HUES48 (cell line): ENCODE measurements around the gene CCDC33.

Experiments
- H3K27ac ChIP-seq: one replicate; pipeline ENCODE4 v1.7.0; 2013; ENCODE audit warnings: low read depth, low read length, inconsistent platforms
- H3K27me3 ChIP-seq: 2 replicates; pipeline ENCODE4 v1.6.1; 2013; ENCODE audit warnings: mild to moderate bottlenecking, low read length; ENCODE audit not compliant: control insufficient read depth, insufficient read depth
- H3K36me3 ChIP-seq: 2 replicates; pipeline ENCODE4 v1.6.1; 2013; ENCODE audit warnings: low read length; ENCODE audit not compliant: control insufficient read depth, insufficient read depth
- H3K4me1 ChIP-seq: 2 replicates; pipeline ENCODE4 v1.6.1; 2013; ENCODE audit warnings: mild to moderate bottlenecking, low read length; ENCODE audit not compliant: control insufficient read depth, insufficient read depth
- H3K4me3 ChIP-seq: 2 replicates; pipeline ENCODE4 v1.5.1; 2013; ENCODE audit warnings: mild to moderate bottlenecking, low read depth, low read length
- H3K9ac ChIP-seq: 2 replicates; pipeline ENCODE4 v1.6.1; 2013; ENCODE audit warnings: mild to moderate bottlenecking, low read depth, low read length, moderate library complexity
- H3K9me3 ChIP-seq: 2 replicates; pipeline ENCODE4 v1.6.1; 2013; ENCODE audit warnings: low read length; ENCODE audit not compliant: control insufficient read depth, insufficient read depth

Gene CCDC33

DNA sequence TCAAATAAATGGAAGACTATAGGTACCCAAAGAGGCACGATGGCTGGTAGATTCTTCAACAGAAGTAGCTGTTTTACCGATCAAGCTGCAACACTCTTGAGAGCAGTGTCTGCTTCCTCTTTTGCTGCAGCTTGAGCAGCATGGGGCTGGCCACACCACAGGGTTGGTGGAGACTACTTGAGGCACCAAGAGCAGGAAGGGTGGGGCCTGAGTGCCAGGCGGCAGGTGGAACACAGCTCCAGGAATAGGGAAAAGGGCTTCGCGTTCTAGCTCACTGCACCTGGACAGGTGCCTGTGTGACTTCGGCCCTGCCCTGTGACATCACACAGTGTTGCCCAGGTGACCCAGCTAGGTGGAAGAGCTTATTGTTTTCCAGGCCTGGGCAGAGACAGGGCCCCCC, at the start of gene CCDC33:
CCDC33 (plus strand) TSS at position 365 of the 400 bp plus-strand sequence. CDS start 394 bp downstream, outside the sequence.
- Histone ChIP-seq H3K9me3 (no peaks in the 10 kb centered on the region), H3K4me3 (no peak within 1 kb of the TSS), H3K27me3 (peaks cover under 1% of the 10 kb centered on the region), H3K27ac (no peak within 1 kb of the TSS), H3K4me1 (peaks cover 19% of the 10 kb centered on the region; the same call in 1 of the 2 replicates), H3K36me3 (no peaks in the 10 kb centered on the region), H3K9ac (no peak within 1 kb of the TSS)

DNA sequence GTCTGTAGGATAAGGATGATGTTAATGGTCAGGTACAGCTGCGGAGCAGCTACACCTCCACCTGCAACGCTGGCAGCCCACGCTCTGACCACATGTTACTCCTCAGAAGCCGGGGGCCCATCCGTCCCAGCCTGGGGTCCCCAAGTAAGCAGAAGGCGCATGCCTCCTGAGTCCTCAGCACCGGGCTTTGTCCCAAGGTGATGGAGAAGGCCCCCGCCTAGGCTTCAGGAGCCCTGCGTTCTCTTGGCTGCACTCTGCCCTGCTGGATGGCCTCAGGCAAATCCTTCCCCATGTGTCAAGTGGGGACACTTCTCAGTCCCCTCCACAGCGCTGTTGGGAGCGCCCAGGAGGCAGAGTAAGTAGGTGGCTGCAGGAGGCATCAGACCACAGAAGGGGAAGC, 47.9 kb upstream of the CCDC33 start:
- Histone ChIP-seq H3K27me3 (no peaks in the 10 kb centered on the region), H3K36me3 (no peaks in the 10 kb centered on the region), H3K4me1 (no peaks in the 10 kb centered on the region), H3K27ac (no peak overlapping the region), H3K4me3 (no peak overlapping the region), H3K9me3 (no peaks in the 10 kb centered on the region), H3K9ac (no peak overlapping the region)

DNA sequence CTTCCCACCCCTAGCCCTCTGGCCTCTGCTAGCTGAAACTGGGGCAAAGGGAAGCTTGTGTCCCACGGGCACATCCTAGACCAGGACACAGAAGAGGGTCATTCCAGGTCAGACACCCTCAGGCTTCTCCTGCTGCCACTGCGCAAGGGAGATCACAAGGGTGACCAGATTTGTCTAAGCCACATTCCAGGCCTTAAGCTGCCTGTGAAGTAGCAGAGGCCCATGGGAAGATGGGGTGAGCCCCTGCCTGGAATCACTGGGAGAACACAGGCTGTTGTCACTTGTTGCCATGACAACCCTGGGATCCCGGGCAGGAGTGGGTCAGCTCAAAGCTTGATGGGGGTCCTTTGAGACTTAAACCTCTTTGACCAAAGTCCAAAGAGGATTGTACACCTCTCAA, 44.3 kb upstream of the CCDC33 start:
- H3K4me1 ChIP-seq = no peaks in the 10 kb centered on the region
- no peak overlapping the region for H3K9ac ChIP-seq
- no peaks in the 10 kb centered on the region for H3K36me3 ChIP-seq
- no peak overlapping the region for H3K27ac ChIP-seq
- H3K9me3 ChIP-seq = no peaks in the 10 kb centered on the region
- no peaks in the 10 kb centered on the region for H3K27me3 ChIP-seq
- H3K4me3 ChIP-seq = no peak overlapping the region

DNA sequence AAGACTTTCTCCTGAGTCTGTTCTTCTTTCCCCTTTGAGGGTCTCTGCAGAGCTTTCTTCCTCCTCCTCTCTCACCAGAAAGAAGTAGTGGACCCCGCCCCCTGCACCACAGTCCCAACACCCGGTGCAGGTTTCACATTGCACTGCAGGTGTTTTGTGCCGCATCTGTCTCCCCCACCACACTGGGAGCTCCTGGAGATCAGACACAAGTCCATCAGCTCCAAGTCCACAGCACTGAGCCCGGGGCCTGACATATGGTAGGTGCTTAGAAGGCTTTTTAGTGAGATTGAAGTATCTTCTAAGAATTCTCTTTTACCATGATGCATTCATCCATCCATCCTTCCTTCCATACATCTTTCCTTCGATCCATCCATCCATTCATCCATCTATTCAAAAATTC, 43.4 kb upstream of the CCDC33 start:
- no peaks in the 10 kb centered on the region for H3K4me1 ChIP-seq
- no peak overlapping the region for H3K9ac ChIP-seq
- no peaks in the 10 kb centered on the region for H3K9me3 ChIP-seq
- no peaks in the 10 kb centered on the region for H3K36me3 ChIP-seq
- H3K27me3 ChIP-seq = no peaks in the 10 kb centered on the region
- H3K27ac ChIP-seq = no peak overlapping the region
- no peak overlapping the region for H3K4me3 ChIP-seq

DNA sequence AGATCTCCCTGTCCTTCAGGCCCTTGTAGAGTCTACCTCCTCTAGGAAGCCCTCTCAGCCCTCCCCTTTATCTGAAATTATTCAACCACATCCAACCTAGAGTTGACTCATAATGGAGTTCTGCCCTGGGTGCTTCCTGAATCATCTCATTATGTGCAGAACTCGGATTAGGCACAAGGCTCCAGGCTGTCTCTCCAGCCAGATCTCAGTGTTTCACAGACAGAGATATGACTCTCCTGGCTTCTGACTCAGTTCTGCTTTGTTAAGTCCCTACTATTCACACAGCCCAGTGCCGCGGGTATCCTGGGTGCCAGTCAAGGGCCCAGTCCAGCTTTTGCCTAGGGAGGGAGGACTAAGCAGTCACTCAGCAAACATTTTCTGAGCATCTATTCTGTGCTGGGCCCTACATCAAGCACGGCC, 42.8 kb upstream of the CCDC33 start:
- H3K9ac ChIP-seq = no peak overlapping the region
- no peaks in the 10 kb centered on the region for H3K27me3 ChIP-seq
- no peaks in the 10 kb centered on the region for H3K36me3 ChIP-seq
- no peaks in the 10 kb centered on the region for H3K4me1 ChIP-seq
- H3K9me3 ChIP-seq = no peaks in the 10 kb centered on the region
- no peak overlapping the region for H3K27ac ChIP-seq
- no peak overlapping the region for H3K4me3 ChIP-seq

DNA sequence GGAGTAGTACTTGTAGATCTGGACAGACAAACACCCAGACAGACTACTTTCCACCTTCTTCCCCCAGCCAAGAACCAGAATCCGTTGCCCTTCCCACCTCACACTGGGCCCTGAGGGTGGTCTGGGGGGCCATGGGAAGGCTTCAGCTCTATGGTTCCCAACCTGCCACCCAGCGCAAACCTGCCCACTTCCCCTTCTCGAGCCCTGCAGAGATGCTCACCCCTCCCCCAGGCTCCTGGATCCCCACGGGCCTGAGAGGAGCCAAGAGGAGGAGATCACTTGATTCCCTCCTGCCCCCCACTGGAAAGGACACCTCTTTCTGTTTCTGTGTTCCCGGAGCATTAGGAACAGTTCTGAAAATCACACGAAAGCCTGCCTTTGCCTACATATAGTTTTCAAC, 42.2 kb upstream of the CCDC33 start:
- Histone ChIP-seq H3K36me3 (no peaks in the 10 kb centered on the region), H3K27me3 (no peaks in the 10 kb centered on the region), H3K4me3 (no peak overlapping the region), H3K9ac (no peak overlapping the region), H3K9me3 (no peaks in the 10 kb centered on the region), H3K27ac (no peak overlapping the region), H3K4me1 (no peaks in the 10 kb centered on the region)

DNA sequence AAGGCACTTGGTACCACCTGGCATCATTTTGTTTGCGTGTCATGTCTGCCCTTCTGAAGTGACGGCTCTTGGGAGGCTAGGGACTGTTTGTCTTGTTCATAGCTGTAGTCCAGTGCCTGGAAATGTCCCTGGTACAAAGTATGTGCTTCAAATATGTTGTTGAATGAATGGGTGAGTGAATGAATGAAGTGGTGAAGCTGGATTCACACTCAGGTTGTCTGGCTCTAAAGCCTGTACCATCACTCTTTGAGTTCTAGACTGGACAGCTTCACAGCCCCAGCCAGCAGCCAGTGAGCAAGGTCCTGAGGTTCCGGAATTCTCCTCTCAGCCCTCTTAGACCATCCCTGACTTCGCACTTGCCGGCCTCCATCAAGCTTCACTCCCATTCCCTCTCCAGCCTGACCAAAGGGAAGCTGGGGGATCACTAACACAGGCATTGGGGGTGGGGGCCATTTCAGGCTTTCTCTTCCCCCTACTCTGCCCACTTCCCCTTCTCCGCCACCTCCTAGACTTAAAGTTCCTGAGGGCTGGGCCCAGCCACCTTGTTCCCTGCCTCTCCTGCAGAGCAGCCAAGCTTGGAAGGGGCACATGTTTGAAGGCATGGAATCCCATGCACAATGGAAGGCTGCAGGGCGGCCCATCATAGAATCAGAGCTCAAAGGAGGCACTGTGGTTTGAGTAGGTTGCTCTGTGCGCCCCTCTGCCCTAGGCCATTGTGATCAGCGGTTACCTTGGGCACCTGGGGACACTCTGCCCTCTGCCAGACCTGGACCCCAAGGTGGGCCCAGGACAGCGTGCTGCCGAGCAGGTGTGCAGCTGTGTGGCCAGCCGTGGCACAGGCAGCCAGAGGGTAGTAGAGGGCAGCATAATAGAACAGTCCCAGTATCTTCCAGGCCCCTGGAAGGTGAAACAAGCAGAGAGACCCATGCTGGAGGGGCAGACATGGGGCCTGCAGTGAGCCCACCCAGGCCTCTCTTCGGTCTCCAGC, 41.3 kb upstream of the CCDC33 start:
- H3K27me3 ChIP-seq = no peaks in the 10 kb centered on the region
- H3K9ac ChIP-seq = no peak overlapping the region
- H3K4me3 ChIP-seq = no peak overlapping the region
- no peaks in the 10 kb centered on the region for H3K9me3 ChIP-seq
- H3K27ac ChIP-seq = no peak overlapping the region
- no peaks in the 10 kb centered on the region for H3K4me1 ChIP-seq
- no peaks in the 10 kb centered on the region for H3K36me3 ChIP-seq

DNA sequence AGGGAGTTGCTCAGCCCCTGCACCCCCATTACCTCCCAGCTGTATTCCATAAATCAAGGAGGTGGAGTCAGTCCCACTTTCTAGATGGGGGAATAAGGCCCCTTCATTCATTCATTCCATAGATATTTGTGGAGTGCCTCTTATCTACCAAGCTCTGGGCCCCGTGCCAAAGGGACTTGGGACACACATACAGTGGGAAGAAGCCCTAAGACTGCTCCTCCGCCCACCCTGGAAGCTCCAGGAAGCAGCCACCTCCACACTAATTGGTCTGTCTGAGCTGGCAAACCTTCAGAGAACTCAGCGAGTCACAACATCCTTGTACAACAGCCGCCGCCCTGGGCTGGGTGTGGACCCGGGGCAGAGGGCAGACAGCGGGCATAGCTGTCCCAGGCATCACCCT, 40.0 kb upstream of the CCDC33 start:
- Histone ChIP-seq H3K4me3 (no peak overlapping the region), H3K36me3 (no peaks in the 10 kb centered on the region), H3K27me3 (no peaks in the 10 kb centered on the region; the same call in 1 of the 2 replicates)

DNA sequence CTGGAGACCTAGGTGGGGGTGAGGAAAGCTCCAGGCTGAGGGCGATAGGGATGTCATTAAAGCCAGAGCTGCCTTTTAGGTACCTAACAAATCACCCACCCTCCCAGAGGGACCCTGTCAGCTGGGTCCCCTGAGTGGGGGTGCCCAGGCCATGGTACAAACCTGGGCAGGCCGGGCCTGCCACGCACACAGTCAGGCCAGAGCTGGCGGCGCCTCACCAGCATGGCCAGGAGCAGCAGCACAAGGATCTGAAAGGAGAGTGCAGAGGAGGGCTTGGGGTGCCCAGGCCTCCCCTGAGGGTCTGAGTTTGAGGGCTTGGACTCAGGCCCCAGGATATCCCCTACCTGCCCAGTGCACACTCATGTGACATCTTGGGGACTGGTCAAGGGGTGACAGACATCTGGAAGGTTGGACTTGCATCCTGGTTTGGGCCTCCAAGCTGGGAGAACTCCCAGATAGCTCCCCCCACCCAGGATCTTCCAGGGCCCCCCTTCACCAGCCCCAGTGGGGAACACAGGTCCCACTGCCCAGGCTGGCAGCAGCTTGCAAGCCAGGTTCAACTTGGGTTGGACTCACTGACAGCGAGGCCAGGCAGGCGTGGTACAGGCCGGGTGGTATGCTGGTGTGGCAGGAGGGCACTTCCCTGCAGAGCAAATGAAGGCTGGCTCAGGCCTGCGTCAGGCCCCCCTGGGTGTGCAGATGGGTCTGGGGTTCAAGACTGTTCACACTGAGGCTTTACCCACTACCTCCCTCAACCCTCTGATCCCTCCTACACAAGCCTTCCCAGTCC, 38.8 kb upstream of the CCDC33 start:
- H3K9me3 ChIP-seq = no peaks in the 10 kb centered on the region
- H3K27ac ChIP-seq = no peak overlapping the region
- no peaks in the 10 kb centered on the region for H3K36me3 ChIP-seq
- no peak overlapping the region for H3K4me3 ChIP-seq
- H3K4me1 ChIP-seq = peaks cover 20% of the 10 kb centered on the region
- no peaks in the 10 kb centered on the region; the same call in 1 of the 2 replicates for H3K27me3 ChIP-seq
- no peak overlapping the region for H3K9ac ChIP-seq

More for the DNA sequence above, 40.0 kb upstream of the CCDC33 start:
- Histone ChIP-seq H3K4me1 (peaks cover 11% of the 10 kb centered on the region), H3K9ac (no peak overlapping the region), H3K9me3 (no peaks in the 10 kb centered on the region), H3K27ac (no peak overlapping the region)

DNA sequence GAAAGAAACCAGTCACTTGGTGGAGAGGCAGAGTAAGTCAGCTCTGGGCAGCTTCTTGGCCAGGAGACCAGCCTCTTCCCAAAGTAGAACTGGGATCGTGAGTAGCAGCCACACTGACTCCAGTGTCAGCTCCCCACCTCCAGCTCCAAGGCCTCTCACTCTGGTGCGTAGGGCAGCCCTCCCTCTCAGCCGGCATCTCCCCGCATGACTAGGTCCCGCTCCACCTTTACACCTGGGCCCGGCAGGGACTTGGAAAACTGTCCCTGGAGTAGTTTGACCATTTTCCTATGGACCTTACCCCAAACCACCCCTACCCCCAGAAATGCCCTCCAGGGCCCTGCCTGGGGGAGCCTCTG, 36.9 kb upstream of the CCDC33 start:
- Histone ChIP-seq H3K27me3 (peaks cover 4% of the 10 kb centered on the region), H3K9me3 (no peaks in the 10 kb centered on the region), H3K9ac (no peak overlapping the region), H3K27ac (no peak overlapping the region), H3K4me3 (no peak overlapping the region), H3K4me1 (peaks cover 33% of the 10 kb centered on the region), H3K36me3 (no peaks in the 10 kb centered on the region)

DNA sequence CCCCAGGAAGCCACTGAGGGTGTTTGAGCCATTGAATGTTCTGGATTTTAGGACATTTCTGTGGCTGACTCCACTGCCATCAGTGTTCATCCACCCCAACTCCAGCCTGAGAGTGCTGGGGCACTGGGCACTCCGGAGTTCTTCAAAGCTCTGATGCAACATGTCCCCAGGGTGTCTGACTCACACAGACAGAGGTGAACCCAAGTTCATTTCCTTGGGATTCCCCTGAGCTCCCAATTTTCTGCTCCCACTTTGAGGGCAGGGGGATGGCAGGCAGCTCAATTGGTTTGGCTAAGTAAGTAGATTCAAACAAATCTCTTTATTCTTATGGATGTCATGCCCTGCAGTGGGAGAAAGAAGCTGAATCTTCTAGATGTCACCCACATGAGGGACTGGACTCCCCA, 35.7 kb upstream of the CCDC33 start:
- peaks cover 35% of the 10 kb centered on the region for H3K4me1 ChIP-seq
- H3K9ac ChIP-seq = no peak overlapping the region
- no peaks in the 10 kb centered on the region for H3K9me3 ChIP-seq
- H3K4me3 ChIP-seq = no peak overlapping the region
- no peak overlapping the region for H3K27ac ChIP-seq
- no peaks in the 10 kb centered on the region for H3K36me3 ChIP-seq
- H3K27me3 ChIP-seq = peaks cover 10% of the 10 kb centered on the region
